Erythroblast (primary cell): Measurements from ENCODE around the gene ANO6.
"Not testable (repeated sequence)": the region's sequence is repeated elsewhere in the genome, so short reads cannot be mapped to it uniquely, and the experiment has no call there.

Source experiments
- DNase-seq, 2 experiments: peaks; one replicate each; lab custom pipeline; 2025; lab: John Stamatoyannopoulos, UW
- GATA1 ChIP-seq: IDR thresholded peaks from 2 replicates; pipeline ENCODE4 v1.6.1; 2011; ENCODE audit warnings: low read depth, mild to moderate bottlenecking, control low read depth, low read length, moderate library complexity
- POLR2A ChIP-seq: IDR thresholded peaks from 2 replicates; pipeline ENCODE4 v1.6.1; 2011; ENCODE audit warnings: mild to moderate bottlenecking, low read length

ANO6 gene

DNA sequence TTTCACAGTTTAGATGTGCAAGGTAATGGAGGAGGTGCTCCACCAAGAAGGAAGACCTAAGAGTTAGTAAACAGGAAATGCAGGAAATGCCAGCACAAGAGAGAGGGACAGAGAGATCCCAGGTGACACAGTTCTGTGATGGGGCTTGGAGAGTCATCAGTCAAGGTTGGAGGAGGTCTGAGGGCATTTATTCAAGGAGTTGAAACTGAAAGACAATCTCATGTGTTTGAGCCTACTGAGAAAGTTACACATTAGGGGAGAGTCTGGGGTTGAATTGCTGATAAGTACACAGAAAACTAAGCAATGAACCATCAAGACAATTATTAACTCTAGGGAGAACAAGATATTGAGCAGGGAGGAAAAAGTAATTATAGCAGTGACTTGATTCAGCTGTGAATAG is 138.5 kb downstream of the ANO6 start:
- no peak for DNase-seq
- TF ChIP-seq POLR2A (no peak), GATA1 (no peak)

DNA sequence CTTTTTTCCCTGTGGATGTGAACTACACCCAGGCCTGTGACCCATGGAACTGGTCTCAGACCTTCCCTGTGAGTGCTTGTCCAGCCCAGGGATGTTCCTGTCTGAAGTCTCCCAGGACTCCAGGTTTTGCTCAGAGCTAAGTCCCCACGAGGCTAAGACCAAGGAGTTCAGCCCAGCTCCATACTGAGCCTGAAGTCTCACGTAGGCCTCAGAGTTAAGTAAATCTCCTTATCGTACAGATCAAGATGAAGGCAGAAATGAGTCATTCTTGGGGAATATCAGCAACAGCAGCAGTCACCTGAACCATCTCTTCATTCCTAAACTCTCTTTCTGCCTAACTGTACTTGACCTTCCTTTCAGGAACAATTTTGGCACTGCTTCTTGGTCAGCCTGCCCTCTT is 139.8 kb downstream of the ANO6 start:
- no peak for DNase-seq
- no peak for TF ChIP-seq POLR2A
- no peak for TF ChIP-seq GATA1

DNA sequence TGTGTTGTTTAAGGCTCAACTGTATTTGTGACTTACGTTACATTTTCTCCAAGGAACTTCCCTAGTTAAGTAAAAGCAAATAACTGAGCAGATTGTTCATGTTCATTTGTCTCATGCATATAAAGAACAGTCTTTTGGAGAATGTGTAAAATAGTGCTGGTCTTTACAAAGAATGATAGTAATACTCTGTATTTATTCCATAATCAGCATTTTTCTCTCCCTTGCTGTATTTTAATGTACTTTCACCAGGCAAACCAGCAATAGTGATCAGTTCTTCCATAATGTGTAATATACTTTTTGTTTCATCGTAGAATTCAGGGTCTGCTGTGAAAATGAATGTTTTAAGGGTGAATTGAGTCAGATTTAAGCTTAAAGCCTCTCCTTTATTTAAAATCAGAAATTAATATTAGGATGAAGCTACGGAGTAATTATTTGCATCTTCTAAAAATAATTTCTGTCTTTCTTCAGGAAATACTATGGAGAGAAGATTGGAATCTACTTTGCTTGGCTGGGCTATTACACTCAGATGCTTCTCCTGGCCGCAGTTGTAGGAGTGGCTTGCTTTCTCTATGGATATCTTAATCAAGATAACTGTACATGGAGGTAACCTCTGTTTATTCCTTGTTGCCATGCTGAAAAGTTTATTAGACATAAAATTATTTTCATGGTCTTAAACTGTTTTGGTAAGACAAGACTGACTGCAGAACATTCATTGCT is 141.1 kb downstream of the ANO6 start:
- no peak for TF ChIP-seq GATA1
- TF ChIP-seq POLR2A = no peak
- no peak for DNase-seq

DNA sequence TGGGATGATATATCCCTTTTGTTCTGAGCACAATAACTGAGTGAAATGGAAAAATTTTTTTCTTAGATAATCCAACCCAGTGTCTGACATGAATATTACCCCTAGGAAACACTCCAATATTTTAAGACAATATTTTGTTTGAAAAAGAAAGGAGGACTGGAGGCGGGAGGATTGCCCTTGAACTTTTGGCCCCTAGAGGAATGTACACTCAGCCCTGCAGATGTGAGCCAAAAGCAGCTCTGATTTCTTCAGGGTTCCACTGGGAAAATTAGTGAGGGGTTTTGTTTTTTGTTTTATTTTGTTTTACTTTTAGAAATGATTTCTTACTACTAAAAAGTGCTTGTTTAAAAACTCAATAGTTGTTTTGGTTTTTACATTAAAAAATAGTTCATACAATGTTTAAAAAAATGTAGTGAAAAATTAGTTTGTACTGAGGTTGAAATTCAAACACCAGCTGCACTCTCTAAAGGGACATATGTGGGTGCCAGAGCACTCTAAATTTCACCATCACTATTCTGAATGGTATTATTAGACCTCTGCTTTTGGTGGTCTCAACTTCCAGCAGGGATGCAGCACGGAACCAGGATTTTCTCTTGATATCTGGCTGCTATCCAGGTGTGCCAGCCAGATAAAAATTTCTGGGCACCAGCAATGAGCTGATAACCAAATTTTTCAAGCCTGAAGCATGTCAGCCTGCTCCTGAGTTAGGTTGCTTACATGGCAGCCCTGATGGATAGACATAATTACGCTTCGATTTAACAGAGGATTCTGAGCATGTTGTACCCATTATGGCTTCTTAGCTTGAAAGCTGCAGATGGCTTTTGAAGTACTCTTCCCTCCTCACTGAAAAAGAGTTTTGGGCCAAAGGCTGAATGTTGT is 141.9 kb downstream of the ANO6 start:
- TF ChIP-seq POLR2A (no peak), GATA1 (no peak)

DNA sequence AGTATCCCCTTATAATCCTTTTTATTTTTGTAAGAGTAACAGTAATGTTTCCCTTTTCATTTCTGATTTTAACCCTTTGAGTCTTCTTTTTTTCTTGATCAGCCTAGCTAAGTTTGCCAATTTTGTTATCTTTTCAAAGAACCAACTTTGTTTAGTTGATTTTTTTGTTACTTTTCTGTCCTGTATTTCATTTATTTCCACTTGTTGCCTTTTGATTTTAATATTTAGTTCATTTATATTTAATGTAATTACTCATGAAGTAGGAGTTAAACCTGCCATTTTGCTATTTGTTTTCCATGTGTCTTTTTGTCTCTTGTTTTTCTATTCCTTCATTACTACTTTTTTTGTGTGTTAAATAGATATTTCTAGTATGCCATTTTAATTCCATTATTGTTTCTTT is 146.4 kb downstream of the ANO6 start:
- TF ChIP-seq GATA1 (no peak), POLR2A (no peak)
- no peak for DNase-seq

More for the DNA sequence above, 141.9 kb downstream of the ANO6 start:
- peak in 1 of 2 experiments; percentile 2 for DNase-seq

DNA sequence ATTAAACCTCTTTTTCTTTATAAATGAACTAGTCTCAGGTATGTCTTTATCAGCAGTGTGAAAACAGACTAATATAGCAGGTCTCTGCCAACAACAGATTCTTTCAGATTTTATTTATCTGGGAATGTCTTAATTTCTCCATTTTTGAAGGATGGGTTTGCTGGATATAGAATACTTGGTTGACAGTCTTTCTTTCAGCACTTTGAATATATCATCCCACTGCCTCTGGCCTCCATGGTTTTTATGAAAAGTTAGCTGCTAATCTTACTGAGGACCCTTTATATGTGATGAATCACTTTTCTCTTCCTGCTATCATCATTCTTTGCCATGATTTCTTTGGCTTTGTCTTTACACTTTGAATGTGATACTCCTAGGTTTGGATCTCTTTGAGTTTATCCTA is 148.0 kb downstream of the ANO6 start:
- no peak for TF ChIP-seq GATA1
- no peak for TF ChIP-seq POLR2A
- DNase-seq = no peak

DNA sequence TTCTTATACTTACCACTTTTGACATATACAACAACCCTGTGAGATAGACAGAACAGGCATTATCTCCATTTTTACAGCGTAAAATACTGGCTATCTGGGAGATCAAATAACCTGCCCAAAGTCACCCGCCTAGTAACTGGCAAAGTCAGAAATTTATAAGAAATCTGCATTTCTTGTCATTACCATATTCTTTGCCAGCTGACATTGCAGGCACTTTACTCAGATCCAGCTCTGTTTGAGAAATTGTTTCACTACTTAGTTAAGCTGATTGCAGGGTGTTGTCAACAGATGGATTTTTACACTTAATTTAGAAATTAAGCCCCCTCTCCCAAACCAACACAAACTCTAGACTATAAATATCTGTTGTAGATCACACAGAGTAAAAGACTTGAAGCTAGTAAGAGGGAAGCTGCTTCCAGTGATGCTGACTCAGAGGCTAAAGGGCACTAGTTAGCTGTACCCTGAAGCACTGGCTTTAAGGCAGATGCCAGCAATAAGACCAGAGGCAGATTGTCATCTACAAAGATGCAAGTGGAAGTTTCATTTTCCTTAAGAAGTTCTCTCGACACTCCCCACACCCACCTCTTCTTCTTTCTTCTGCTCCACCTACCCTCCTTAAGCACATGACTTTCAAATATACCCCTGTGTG is 153.1 kb downstream of the ANO6 start:
- DNase-seq = no peak
- no peak for TF ChIP-seq POLR2A
- TF ChIP-seq GATA1 = no peak

DNA sequence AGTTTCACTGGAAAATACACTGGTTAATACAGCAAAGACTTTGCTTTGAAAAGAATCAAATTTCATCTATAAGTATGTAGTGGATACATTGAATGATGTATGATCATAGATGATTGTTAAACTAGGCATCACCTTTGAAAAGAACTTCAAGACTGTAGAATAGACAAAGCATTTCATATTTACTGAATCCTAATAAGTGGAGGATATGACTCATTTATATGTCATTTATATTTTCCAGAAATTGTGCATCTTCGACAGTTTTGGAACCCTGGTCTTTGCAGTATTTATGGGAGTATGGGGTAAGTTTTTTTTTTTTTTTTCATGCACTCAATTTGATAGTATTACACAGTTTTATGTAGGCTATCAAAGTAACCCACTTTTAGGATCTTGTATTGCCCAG is 161.9 kb downstream of the ANO6 start:
- no peak for DNase-seq
- TF ChIP-seq POLR2A (no peak), GATA1 (no peak)

DNA sequence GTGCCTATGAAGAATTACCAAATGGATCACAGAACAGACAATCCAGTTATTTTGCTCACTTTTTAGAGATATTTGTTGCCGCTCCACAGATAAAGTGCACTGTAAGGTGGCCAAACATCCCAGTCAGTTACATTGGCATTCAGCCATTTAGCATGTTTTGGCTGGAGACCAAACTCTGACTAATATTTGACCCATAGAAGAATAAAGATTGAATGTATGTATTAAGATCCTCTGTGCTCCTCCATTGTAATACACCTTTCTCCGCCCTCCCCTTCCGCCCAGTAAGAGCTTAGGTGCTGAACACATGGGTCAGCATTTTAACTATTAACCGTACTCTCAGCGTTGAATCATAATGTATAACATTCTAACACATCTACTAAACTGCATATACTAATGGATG is 163.4 kb downstream of the ANO6 start:
- peak; percentile 16 to 49 for DNase-seq
- TF ChIP-seq GATA1 (no peak), POLR2A (no peak)

DNA sequence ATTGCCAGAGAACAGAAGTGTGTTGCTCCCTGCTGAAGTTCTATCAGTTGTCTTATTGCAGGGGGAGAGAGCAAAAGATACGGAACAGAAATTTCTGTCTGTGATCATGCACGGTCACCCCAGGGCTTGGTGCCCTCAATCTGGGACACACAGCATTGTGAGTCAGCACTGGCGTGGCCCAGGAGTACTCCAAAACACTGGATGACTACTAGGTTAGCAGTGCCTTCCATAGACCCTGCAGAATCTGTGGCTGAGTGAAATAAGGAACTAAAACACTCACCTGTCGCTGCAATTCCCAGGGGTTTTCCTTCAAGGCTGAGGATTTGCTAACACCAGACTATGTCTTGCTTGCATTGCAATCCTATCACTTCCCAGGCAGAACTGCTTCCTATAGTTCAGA is 165.5 kb downstream of the ANO6 start:
- TF ChIP-seq POLR2A (no peak), GATA1 (no peak)
- no peak for DNase-seq

DNA sequence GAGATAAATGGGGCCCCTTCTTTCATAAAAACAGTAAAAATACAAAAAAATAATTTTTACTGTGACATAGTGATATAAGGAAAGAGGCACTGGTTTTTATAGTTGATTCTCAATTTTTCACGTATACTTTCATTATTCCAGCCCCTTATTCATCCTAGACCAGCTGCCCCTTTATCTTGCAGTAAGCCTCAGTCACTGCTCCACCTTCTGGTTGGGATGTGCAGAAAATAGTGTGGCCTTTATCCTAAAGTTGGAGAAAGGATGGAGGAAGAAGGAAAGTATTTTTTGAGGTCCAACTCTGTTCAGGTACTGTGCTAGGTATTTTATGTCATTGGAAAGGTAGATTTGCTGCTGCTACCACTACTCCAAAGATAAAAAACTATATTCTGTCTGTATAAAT is 172.7 kb downstream of the ANO6 start:
- no peak for TF ChIP-seq POLR2A
- no peak for TF ChIP-seq GATA1
- DNase-seq = peak; percentile 25 to 28

DNA sequence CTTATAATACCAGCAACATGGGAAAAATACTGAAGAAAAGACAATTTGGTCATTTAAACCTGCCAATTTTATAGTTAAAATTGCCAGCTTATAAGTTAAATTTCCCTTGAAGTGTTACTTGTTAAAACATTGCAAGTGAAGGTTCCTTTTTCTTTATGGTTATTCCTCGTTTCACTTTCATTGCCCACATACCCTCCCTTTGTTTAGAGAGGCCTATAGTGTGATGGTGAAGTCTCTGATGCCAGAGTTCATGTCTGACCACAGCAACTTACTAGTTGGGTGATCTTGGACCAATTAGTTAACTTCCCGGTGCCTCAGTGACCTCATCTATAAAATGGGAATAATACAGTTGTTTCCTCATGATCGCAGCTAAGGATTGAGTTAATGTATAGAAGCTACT is 173.5 kb downstream of the ANO6 start:
- TF ChIP-seq GATA1 = no peak
- no peak for TF ChIP-seq POLR2A
- DNase-seq = no peak

DNA sequence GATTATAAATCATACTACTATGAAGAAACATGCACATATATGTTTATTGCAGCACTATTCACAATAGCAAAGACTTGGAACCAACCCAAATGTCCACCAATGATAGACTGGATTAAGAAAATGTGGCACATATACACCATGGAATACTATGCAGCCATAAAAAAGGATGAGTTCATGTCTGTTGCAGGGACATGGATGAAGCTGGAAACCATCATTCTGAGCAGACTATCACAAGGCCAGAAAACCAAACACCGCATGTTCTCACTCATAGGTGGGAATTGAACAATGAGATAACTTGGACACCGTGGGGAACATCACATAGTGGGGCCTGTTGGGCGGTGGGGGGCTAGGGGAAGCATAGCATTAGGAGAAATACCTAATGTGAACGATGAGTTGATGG is 181.6 kb downstream of the ANO6 start:
- not testable (repeated sequence) for DNase-seq

DNA sequence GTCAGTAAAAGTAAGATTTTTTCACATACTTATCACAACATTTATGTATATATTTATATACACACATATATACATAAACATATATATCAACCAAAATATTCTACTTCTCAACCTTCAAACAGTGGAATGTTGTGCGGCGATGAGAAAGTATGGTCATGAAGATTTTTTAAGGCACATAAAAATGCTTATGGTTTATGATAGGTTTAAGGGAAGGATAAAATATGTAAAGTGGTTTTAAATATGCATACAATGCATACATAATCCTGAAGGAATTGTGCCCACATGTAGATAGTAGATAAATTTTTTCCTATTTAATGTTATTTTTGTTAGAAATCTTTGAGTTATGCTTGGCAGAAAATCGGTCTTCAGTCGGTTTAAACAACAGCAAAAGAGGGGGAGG is 182.7 kb downstream of the ANO6 start:
- TF ChIP-seq GATA1 (no peak), POLR2A (no peak)
- DNase-seq = no peak

DNA sequence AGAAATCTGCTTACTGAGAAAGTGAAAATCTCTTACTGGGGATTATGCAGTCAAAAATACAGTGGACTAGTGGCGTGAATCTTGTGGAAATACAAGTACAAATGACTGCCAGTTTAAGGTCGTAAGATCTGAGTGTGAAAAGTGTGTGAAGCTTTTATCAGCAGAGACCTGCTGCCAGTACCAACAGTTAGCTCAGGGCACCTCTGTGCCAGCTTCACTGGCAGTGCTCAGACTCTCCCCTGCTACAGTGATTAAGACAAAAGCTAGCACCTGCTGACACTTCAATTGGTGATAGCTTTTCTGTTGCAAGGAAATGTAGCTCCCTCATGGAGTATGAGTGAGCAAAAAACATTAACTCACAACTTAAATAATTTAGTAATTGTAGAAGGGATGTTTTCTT is 185.1 kb downstream of the ANO6 start:
- no peak for DNase-seq
- no peak for TF ChIP-seq POLR2A
- TF ChIP-seq GATA1 = no peak
